Tibial nerve (tissue), 4 donors: ENCODE data around the gene GXYLT2.

Source experiments
- CTCF ChIP-seq, 5 experiments: fragments of 200-600 bp in 3 of 5; fragments of 450-650 bp in 2 of 5; sonication (generic) in 3 of 5; IDR thresholded peaks; one replicate each; pipeline ENCODE4 v1.5.1; 2016 to 2019; ENCODE audit warnings: antibody characterized with exemption in 5 of 5, mild to moderate bottlenecking in 3 of 5, moderate library complexity in 2 of 5
- EP300 ChIP-seq, 2 donors: sonication (generic); formaldehyde crosslinking; IDR thresholded peaks; one replicate each; pipeline ENCODE4 v1.6.1; 2017; ENCODE audit warnings: antibody characterized with exemption in 2 of 2, mild to moderate bottlenecking in 1 of 2
- POLR2A ChIP-seq, 2 donors: fragments of 450-650 bp; IDR thresholded peaks; one replicate each; pipeline ENCODE4 v1.6.1; 2017; ENCODE audit warnings: antibody characterized with exemption in 2 of 2, mild to moderate bottlenecking in 2 of 2, moderate library complexity in 2 of 2

DNA sequence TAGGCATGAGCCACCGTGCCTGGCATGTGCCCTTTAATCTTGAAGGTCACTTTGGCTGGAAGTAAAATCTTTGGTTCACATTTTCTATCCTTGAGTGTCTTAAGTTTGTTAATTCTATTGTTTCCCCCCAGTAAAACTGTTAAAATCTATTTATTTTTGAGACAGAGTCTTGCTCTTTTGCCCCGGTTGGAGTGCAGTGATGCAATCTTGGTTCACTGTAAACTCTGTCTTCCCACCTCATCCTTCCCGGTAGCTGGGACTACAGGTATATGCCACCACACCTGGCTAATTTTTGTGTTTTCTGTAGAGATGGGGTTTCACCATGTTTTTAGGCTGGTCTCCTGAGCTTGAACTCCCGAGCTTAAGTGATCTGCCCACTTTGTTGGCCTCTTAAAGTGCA lies 116.5 kb downstream of the GXYLT2 start:
- no peak for TF ChIP-seq CTCF (IDR thresholded peaks at IDR 0.05)
- TF ChIP-seq POLR2A (IDR thresholded peaks at IDR 0.05): no peak
- TF ChIP-seq EP300 (IDR thresholded peaks at IDR 0.05): no peak
